ENCODE data around the gene TMEFF2.

DNA sequence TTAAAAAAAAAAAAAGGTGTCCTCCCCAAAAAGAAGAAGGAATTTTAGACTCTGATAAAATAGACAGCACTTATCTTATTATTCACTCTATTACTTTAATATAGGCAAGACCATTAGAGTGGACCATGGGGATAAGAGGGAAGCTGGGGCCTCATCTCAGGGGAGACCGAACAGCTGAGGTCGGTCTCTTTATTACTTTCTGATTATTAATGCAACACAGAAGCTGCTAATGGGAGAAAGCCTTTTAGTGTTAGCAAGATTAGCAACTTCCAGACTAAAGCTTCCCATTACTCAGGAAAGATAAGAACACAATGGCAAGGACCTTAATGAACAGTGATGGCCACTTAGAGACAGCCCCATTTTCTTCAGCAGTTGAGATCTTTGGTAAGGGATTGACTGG, 135.5 kb downstream of the TMEFF2 start:
- no peak for TF ChIP-seq POLR2AphosphoS5 (IDR thresholded peaks at IDR 0.05; ENCODE audit: insufficient read depth in 1 of 2, low read depth in 1 of 2)
- TF ChIP-seq POLR2A (IDR thresholded peaks at IDR 0.05): no peak
